B cell (primary cell): ENCODE data around the gene NLRP4.

Source experiments
- EZH2 ChIP-seq: IDR thresholded peaks from 2 replicates; pipeline ENCODE4 v1.6.1; 2012; ENCODE audit warnings: borderline replicate concordance, low read depth, mild to moderate bottlenecking, moderate library complexity, low read length; ENCODE audit not compliant: insufficient read depth, poor library complexity, severe bottlenecking
- TF ChIP-seq, protein P1 (sequence below): fragments of 200-600 bp; IDR thresholded peaks from one replicate; pipeline ENCODE4 v1.8.0; 2022; ENCODE audit warnings: antibody characterized with exemption, mild to moderate bottlenecking

DNA sequence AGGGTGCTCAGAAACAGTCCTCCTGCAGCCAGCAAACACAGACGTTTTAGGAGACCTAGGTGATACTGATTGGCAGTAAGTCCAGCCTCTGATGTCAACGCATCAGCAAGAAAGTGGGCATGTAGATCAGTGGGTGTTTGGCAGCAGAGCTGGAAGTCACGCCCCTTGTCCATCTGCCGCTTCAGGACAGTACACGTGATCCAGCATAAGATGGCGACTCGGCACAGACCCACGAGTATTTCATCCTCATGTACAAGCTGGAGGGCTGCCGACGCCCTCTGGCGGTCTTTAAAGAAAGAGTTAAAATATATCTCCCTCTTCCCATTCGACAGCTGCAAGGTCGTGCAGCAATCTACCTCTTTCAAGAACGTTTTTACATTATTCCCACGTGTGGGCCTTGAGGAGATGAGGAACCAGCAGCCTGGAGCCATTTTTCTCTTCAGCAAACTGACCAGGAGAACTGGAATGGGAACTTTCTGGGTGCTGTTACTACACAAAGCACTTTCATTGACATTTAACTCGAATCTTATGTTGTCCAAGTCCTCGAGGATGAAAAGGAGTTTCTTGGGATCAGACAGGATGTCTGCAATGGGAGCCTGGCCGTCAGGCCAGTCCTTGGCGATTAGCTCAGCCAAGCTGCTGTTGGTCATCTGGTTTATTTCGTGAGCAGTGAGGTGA is 26.8 kb upstream of the NLRP4 start:
- TF ChIP-seq, protein P1, sequence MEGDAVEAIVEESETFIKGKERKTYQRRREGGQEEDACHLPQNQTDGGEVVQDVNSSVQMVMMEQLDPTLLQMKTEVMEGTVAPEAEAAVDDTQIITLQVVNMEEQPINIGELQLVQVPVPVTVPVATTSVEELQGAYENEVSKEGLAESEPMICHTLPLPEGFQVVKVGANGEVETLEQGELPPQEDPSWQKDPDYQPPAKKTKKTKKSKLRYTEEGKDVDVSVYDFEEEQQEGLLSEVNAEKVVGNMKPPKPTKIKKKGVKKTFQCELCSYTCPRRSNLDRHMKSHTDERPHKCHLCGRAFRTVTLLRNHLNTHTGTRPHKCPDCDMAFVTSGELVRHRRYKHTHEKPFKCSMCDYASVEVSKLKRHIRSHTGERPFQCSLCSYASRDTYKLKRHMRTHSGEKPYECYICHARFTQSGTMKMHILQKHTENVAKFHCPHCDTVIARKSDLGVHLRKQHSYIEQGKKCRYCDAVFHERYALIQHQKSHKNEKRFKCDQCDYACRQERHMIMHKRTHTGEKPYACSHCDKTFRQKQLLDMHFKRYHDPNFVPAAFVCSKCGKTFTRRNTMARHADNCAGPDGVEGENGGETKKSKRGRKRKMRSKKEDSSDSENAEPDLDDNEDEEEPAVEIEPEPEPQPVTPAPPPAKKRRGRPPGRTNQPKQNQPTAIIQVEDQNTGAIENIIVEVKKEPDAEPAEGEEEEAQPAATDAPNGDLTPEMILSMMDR, result peak; percentile 78
- TF ChIP-seq EZH2, result no peak
